Measurements from ENCODE around the gene POU3F2.

DNA sequence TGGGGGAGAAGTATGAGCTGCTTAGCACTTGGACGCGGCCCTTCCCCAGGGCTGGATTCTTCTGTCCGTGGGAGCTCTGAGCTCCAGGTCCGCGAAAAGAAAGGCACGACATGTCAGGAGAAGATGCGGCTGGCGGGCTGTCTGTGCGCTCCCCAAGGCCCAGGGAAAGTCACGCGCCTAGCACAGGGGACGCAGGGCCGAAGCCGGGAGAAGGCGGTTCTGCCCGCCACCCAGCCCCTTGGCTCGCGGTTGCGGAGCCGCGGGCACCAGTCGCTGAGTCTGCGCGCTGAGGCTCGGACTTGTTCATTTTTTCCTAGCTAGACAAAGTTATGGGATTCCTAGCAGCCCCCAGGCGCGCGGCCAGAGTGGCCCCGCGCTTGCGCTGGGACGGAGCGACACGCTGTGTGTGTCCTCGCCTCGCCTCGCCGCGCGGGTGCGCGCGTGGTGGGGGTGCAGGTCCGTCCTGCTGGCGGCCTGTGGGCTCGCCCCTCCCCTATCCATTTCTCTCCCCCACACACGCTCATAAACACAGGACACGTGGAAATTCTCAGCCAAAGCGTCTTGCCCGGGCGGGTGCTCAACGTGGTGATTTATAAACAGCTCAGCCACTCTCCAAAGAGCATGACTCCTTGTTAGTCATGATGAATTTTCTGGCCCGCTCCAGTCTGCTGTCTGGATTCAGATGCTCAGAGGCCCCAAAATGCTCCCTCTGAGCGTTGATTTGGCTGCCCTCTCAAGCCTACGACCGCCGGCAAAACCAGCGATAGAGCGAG, 1.9 kb upstream of the POU3F2 start:
- TF ChIP-seq EZH2 (optimal IDR thresholded peaks at IDR 0.05; ENCODE audit: low read depth, low read length) (no peak), EZH2phosphoT487 (IDR thresholded peaks at IDR 0.05; ENCODE audit: low read length) (no peak)

Measured in MM.1S (cell line).